Ovary (tissue), 3 donors: ENCODE results near the gene CDIPT.
A peak's percentile ranks its signal among the peaks of the same experiment; 100 is the strongest.

ENCODE experiments used
- CTCF ChIP-seq, 3 donors: fragments of 450-650 bp in 2 of 3; fragments of 200-600 bp in 1 of 3; IDR thresholded peaks; one replicate each; pipeline versions ENCODE4 v1.5.1 to v1.8.0; 2016 to 2022; ENCODE audit warnings: antibody characterized with exemption in 3 of 3, mild to moderate bottlenecking in 1 of 3
- POLR2A ChIP-seq: fragments of 450-650 bp; IDR thresholded peaks from one replicate; pipeline ENCODE4 v1.6.1; 2017; ENCODE audit warnings: antibody characterized with exemption, mild to moderate bottlenecking, moderate library complexity
- donor health status: DM: no; HTN: no; CAD: no.

GRCh38 chr16:29848420-29849297 lies 14.4 kb downstream of the CDIPT start:
- peak; percentile 78 to 88 (median 84) for TF ChIP-seq CTCF (IDR thresholded peaks at IDR 0.05)
- no peak for TF ChIP-seq POLR2A
